Suppressor macrophage (primary cell): Measurements from ENCODE around the gene NMRAL1.

ENCODE experiments used
- DNase-seq, 4 experiments: peaks; one replicate each; pipeline ENCODE4 v3.0.0-alpha.2; 2020 to 2022

The NMRAL1 gene

DNA sequence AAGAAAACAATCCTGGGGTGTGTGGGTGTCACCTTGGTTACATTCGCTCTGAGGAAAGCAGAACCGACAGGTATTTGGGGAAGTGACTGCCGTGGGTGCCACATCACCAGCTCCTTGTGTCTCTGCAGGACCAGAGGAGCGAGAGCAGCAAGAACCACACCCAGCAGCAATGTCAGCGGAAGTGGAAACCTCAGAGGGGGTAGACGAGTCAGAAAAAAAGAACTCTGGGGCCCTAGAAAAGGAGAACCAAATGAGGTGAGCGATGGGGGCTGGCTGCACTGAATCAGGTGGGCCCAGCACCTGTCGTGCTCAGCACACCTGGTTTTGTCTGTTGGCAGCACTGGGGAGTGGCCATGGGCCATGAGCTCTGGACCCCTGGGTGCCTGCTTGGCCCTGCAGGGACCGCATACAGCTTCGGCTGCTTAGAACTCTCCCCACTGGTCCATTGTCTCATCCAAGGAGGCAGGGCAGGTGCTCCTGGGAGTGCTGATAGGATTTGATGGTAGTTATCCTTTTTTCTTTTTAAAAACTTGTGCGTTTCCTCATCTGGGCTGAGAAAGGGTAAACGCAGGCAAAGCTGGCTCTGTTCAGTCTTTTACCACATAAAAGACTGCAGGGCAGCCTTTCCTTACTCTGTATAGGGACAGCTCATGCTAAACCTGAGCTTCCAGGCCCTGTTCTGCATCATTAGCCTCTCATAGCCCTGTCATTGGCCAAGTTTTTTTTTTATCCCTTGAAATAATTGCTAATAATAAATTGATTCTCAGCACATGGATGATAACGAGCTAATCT lies 31.1 kb upstream of the NMRAL1 start:
- peak; percentile 48 to 74 (median 67) for DNase-seq

DNA sequence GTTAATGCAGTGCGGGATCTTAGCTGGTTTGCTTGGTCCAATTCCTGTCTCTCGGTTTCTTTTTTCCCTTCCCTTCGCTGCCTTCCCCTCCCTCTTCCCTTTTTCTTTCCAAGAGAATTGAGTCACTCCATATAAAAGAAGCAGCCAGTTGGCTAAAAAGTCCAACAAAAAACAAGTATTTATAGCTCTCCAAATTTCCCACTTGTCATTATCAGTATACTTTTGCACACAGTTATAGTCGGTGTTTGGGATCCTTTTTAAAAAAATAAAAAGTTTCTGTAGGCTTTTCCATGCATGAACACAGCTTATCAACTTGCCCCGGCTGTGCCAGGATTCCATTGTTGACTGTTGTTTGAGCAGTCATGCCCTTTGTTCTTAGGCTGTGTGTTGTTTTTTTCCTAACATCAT lies 26.6 kb upstream of the NMRAL1 start:
- no peak for DNase-seq

GRCh38 chr16:4500272-4500671 lies 25.8 kb upstream of the NMRAL1 start:
- DNase-seq, result peak; percentile 40 to 65 (median 46)

- no peak for DNase-seq
Observed at GRCh38 chr16:4499196-4499555, 24.8 kb upstream of the NMRAL1 start.

DNA sequence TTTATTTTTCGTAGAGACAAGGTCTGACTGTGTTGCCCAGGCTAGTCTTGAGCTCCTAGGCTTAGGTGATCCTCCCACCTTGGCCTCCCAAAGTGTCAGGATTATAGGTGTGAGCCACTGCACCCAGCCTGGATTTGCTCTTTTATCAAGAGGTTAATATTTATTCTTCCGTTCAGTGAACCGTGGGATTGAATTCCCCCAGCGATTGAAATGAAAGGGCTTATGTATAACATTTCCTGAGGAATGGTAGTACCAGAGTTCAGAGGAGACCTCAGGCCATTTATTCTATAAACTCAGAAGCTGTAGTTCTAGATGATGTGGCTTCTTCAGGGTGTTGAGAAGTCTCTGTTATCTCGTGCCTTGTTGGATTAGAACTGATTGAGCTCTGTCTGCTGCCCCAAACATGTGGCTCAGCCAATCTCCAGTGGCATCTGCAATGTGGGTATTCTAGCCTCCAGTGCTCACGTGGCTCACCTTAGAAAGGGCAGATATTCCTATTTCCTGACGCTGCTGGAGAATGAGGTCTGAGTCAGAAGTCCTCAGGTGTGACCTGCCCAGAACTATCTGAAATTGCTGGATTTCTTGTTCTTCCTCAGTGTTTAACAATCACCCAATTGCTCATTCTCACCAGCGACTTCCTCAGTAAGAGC lies 24.2 kb upstream of the NMRAL1 start:
- no peak for DNase-seq

- DNase-seq, result no peak
Observed at GRCh38 chr16:4496305-4496704, 21.9 kb upstream of the NMRAL1 start.

DNA sequence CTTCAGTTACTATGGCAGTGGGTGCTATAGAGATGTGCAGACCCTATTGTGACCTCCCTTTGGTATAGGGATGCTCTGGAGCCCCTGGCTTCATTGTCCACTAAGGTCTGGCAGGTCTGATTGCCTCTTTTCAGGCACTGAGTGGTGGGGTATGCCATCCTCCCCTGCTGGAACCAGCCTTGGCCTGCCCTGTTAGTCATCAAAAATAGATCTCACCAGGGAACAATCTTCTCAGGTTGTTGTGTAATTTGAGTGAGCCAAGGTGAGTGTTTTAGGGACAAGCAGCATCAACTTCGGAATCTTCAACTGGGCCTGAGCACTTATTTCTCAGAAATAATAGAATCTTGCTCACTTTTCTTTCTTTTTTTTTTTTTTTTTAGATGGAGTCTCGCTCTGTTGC lies 21.3 kb upstream of the NMRAL1 start:
- no peak for DNase-seq

GRCh38 chr16:4494746-4495490 lies 20.5 kb upstream of the NMRAL1 start:
- DNase-seq, result no peak

DNA sequence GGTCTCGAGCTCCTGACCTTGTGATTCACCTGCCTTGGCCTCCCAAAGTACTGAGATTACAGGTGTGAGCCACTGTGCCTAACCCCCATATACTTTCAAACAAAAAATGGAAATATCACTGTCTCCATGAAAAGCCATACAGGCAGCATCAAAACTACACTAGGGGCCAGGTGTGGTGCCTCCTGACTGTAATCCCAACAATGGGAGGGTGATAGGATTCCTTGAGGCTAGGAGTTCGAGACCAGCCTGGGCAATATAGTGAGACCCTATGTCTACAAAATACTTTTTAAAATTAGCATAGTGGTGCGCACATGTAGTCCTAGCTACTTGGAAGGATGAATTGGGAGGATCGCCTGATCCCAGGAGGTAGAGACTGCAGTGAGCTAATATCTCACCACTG lies 17.5 kb upstream of the NMRAL1 start:
- DNase-seq, result no peak

DNA sequence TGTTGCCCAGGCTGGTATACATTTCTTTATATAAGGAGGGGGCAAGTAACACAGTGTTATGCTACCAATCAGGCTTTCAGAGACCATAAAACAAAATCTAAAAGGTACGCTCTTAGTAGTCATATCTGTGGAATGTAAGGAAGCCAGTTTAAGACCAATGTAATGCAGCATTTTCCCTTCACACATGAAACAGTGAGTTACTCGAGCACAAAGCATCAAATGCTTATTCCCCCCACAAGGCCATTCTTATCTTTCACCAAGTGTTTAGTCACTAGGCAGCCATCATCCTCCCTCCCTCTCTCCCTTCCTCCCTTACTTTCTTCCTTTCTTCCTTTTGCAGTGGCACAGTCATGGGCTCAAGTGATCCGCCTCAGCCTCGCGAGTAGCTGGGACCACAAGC lies 14.6 kb upstream of the NMRAL1 start:
- no peak for DNase-seq

DNA sequence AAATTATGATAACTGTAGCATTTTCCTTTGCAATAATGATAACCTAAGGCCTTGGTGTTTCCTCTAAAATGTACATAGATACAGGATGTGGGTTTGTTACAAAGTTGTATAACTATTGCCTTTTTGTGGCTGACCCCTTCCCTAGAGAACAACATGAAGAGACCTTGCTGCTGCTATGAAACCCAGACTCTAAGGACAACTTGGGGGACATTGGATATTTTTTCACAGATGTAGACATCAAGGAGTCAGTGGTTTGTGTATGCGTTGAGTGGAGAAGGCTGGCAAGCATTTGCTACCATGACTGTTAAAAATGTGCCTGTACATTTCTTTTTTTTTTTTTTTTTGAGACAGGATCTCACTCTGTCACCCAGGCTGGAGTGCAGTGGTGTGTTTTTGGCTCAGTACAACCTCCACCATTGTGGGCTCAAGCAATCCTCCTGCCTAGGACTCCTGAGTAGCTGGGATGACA lies 14.1 kb upstream of the NMRAL1 start:
- no peak for DNase-seq

DNA sequence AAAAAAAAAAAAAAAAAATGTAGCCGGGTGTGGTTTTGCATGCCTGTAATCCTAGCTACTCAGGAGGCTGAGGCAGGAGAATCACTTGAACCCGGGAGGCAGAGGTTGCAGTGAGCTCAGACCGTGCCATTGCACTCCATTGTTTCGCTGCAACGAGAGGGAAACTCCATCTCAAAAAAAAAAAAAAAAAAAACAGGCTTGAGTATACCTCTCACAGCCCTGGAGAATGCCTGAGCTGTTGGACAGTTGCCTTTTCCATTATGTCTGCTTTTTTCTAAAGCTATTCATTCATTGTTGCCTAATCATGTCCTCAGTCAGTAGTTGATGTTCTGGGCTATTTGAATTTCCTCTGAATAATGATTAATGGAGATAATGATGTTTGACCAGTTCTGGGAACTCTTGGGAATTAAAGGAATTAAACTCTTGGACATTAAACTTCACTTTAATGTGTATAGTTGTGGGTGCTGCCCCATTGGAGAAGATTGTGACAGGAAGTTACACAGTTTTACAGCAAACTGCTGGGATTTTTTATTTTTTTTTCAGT lies 13.6 kb upstream of the NMRAL1 start:
- no peak for DNase-seq

GRCh38 chr16:4486126-4486893 lies 11.9 kb upstream of the NMRAL1 start:
- DNase-seq, result no peak

DNA sequence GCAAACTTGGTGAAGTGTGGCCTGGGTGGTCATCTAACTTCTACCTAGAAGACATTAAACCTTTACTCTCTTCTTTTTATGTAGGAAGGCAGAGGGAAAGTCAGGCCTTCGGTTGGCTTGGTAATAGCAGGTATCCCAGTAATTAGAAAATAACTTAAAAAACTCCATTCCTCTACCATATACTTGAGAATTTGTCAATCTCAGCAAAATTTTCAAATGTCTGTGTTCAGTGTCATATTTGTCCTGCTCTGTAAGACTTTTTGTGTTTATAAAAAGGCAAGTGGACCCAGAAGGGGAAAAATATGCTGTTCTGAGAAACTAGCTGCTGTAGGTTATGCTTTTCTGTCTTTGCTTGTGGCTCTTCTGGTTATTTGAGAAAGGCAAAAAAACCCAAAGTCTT lies 7.5 kb upstream of the NMRAL1 start:
- no peak for DNase-seq

DNA sequence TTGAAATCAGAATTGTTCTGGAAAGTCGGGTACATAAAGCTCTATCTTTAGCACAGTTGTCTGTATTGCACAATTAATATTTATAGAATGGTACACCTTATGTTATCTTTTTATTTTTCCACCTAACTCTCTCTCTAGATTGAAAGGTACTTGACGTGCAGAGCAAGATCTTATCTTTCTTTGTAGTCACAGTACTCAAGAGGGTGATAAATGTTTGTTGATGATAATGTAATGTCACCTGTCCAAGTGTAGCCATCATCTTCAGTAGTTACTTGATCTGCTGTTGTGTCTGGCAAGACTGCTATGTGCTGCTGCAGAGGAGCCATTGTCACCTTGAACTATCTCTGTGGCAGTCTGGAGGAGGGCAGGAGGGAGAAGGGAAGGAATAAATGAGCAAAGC lies 7.1 kb upstream of the NMRAL1 start:
- DNase-seq, result no peak

DNA sequence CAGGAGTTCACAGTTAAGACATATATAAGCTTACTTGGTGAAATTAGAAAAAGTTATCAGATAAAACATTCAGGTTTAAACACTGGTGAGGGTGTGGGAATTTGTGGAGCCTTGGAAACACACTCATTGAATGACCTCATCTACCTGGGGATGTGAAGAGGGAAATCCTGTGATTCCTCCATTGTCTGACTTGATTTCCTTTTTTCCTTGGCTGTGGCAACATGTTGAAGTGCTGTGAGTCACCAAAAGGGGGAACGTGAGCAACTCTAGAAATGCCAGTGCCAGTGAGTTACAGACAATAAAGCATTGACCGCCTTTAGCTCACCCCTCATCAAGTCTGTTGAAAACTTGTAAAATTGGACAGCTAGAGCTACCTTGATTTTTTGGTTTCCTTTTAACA lies 3.5 kb upstream of the NMRAL1 start:
- peak; percentile 33 to 66 (median 57) for DNase-seq

DNA sequence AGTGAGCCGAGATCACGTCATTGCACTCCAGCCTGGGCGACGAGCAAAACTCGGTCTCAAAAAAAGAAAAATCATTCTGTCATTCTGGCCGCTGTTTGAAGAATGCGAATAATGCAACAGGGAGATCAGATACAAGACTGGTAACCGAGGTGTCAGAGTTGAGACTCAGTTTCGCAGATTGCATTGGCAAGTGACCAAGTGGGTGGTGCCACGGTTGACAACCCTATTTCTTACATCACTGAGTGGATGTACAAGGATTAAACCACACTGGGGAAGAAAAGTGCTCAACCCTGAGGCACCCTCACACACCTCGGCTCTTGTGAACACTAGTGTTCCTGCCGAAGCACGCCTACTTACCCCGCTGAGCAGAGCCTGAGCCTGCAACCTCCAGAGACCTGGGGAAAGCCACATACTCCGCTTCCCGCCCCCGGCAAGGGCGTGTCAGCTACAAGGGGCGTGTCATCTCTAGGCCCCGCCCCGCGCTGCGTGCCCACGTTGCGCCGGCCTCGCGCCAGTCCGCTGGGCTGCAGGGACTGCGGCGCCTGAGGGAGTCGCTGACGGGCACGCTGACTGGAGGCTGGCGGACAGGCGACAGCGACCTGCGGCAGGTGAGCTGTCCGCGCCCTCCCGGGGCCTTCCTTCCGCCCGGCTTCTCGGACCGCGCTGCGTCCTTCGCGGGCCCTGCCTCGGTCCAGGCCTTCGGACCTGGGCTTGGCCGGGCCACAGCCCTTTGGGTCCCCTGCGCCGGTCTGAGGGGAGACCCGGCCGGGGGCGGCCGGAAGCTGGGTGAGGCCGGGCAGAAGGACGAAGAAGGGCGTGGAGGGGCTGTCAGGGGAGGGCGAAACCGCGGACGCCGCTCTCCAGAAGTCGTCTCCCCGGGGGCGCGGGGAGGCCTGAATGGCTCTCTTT lies 1.7 kb upstream of the NMRAL1 start, which contains the start of gene HMOX2:
Gene HMOX2, plus strand, starts transcription at position 519 of the 909 bp plus-strand sequence. CDS start 29,127 bp downstream, outside the sequence.
- peak; percentile 95 to 98 (median 98) for DNase-seq

DNA sequence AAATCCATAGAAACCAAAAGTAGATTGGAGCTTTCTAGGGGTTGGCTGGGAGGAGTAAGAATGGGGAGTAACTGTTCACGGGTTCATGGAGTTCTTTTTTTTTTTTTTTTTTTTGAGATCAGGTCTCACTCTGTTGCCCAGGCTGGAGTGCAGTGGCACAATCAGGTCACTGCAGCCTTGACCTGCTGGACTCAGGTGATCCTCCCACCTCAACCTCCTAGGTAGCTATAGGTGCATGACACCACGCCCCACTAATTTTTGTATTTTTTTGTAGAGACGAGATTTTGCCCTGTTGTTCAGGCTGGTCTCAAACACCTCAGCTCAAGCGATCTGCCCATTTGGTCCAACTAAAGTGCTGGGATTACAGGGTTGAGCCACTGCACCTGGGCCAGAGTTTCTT lies 1.5 kb downstream of the NMRAL1 start:
- no peak for DNase-seq

- DNase-seq, result no peak
Observed at GRCh38 chr16:4471869-4472268, 2.6 kb downstream of the NMRAL1 start.

- no peak for DNase-seq
Observed at GRCh38 chr16:4468972-4469371, 5.5 kb downstream of the NMRAL1 start.

DNA sequence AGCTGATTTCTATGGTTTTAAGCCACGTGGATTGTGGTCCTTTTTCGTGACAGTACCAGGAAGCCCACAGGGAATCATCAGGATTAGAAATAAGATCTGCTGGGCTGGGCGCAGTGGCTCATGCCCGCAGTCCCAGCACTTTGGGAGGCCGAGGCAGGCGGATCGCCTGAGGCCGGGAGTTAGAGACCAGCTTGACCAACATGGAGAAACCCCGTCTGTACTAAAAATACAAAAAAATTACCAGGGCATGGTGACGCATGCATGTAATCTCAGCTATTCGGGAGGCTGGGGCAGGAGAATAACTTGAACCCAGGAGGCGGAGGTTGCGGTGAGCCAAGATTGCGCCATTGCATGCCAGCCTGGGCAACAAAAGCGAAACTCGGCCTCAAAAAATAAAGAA lies 6.5 kb downstream of the NMRAL1 start:
- DNase-seq, result no peak
